ENCODE results near the gene GIT1.
"Not testable (repeated sequence)": the region's sequence is repeated elsewhere in the genome, so short reads cannot be mapped to it uniquely, and the experiment has no call there.

The GIT1 gene

GRCh38 chr17:29562615-29563014 lies 26.8 kb downstream of the GIT1 start:
- no peak for DNase-seq

- no peak for DNase-seq
These were observed 27.6 kb downstream of the GIT1 start for GRCh38 chr17:29561554-29562517.

- no peak for DNase-seq
These were observed 29.1 kb downstream of the GIT1 start for GRCh38 chr17:29560316-29560715.

GRCh38 chr17:29559640-29560039 lies 29.8 kb downstream of the GIT1 start:
- DNase-seq = no peak

GRCh38 chr17:29558139-29558538 lies 31.3 kb downstream of the GIT1 start:
- not testable (repeated sequence) for DNase-seq

GRCh38 chr17:29557739-29558116 lies 31.7 kb downstream of the GIT1 start:
- DNase-seq = no peak

- DNase-seq = no peak
These were observed 32.2 kb downstream of the GIT1 start for GRCh38 chr17:29557085-29557738.

GRCh38 chr17:29555840-29556239 lies 33.6 kb downstream of the GIT1 start:
- DNase-seq = no peak

GRCh38 chr17:29549177-29549923 lies 40.1 kb downstream of the GIT1 start:
- DNase-seq = no peak

- DNase-seq = no peak
These were observed 42.6 kb downstream of the GIT1 start for GRCh38 chr17:29546830-29547229.

GRCh38 chr17:29546085-29546484 lies 43.4 kb downstream of the GIT1 start:
- DNase-seq = no peak

GRCh38 chr17:29544066-29544465 lies 45.4 kb downstream of the GIT1 start:
- DNase-seq = no peak

GRCh38 chr17:29533976-29534375 lies 55.5 kb downstream of the GIT1 start:
- no peak for DNase-seq

GRCh38 chr17:29526322-29526721 lies 63.1 kb downstream of the GIT1 start:
- no peak for DNase-seq

- no peak for DNase-seq
These were observed 64.8 kb downstream of the GIT1 start for GRCh38 chr17:29524692-29525091.
